HUES48 (cell line): ENCODE data around the gene DENND4B.
A peak's percentile ranks its signal among the peaks of the same experiment; 100 is the strongest.
"Not testable (repeated sequence)": the region's sequence is repeated elsewhere in the genome, so short reads cannot be mapped to it uniquely, and the experiment has no call there.

Source experiments
- H3K27ac ChIP-seq: one replicate; pipeline ENCODE4 v1.7.0; 2013; ENCODE audit warnings: low read depth, low read length, inconsistent platforms
- H3K27me3 ChIP-seq: 2 replicates; pipeline ENCODE4 v1.6.1; 2013; ENCODE audit warnings: mild to moderate bottlenecking, low read length; ENCODE audit not compliant: control insufficient read depth, insufficient read depth
- H3K36me3 ChIP-seq: 2 replicates; pipeline ENCODE4 v1.6.1; 2013; ENCODE audit warnings: low read length; ENCODE audit not compliant: control insufficient read depth, insufficient read depth
- H3K4me1 ChIP-seq: 2 replicates; pipeline ENCODE4 v1.6.1; 2013; ENCODE audit warnings: mild to moderate bottlenecking, low read length; ENCODE audit not compliant: control insufficient read depth, insufficient read depth
- H3K4me3 ChIP-seq: 2 replicates; pipeline ENCODE4 v1.5.1; 2013; ENCODE audit warnings: mild to moderate bottlenecking, low read depth, low read length
- H3K9ac ChIP-seq: 2 replicates; pipeline ENCODE4 v1.6.1; 2013; ENCODE audit warnings: mild to moderate bottlenecking, low read depth, low read length, moderate library complexity
- H3K9me3 ChIP-seq: 2 replicates; pipeline ENCODE4 v1.6.1; 2013; ENCODE audit warnings: low read length; ENCODE audit not compliant: control insufficient read depth, insufficient read depth

Gene DENND4B

DNA sequence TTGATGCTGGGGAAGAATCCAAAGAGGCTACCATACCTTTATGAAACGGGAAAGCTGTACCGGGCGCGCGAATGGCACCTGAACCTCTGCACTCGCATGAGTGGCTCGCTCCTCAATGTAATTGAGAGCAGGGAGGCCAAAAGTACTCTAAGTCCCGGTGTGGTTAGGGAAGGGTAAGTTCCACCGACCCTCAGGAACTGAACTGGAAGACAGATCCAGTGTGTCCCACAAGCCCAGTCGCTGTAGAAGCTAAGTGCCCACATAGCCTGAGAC lies 24.8 kb downstream of the DENND4B start:
- peak overlapping the region; percentile 100 for H3K4me3 ChIP-seq
- H3K27ac ChIP-seq = peak overlapping the region; percentile 99
- H3K36me3 ChIP-seq = peaks cover 14% of the 10 kb centered on the region
- H3K9me3 ChIP-seq = no peaks in the 10 kb centered on the region
- H3K4me1 ChIP-seq = peaks cover 22% of the 10 kb centered on the region
- no peaks in the 10 kb centered on the region for H3K27me3 ChIP-seq
- H3K9ac ChIP-seq = peak overlapping the region; percentile 89

DNA sequence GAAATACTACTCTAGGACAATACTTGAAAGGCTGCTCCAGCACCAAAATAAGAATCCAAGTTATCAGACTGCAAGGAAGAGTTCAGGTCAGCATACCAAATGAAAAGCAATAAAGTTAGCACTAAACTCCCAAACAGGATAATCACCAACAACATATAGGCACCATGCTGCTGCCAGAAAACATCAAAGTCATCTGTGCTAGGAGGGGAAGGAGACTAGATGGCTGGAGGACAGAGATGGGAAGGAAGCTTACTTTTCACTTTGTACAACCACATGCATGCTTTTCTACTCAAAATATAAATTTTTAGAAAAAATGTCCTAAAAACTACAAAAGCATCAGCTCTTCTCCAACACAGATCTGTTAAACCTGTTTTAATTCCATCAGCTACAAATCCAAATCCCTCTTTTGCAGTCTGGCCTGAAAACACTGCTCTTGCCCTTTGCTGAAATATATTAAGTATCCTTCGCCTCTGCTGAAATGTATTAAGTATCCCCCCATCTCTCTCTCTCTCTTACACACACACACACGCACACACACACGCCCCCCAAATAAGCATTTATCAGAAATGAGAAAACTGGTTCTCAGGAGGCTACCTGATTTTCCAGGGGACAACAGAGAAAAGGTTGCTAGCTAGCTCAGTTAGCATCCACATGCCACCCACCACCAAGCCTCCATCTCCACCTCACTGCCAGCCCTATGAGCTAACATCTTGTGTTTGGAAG lies 25.3 kb downstream of the DENND4B start:
- H3K4me3 ChIP-seq = peak overlapping the region; percentile 100
- no peaks in the 10 kb centered on the region for H3K9me3 ChIP-seq
- peaks cover 14% of the 10 kb centered on the region for H3K36me3 ChIP-seq
- no peaks in the 10 kb centered on the region for H3K27me3 ChIP-seq
- peaks cover 22% of the 10 kb centered on the region for H3K4me1 ChIP-seq
- H3K9ac ChIP-seq = peak overlapping the region; percentile 89
- peak overlapping the region; percentile 99 for H3K27ac ChIP-seq

DNA sequence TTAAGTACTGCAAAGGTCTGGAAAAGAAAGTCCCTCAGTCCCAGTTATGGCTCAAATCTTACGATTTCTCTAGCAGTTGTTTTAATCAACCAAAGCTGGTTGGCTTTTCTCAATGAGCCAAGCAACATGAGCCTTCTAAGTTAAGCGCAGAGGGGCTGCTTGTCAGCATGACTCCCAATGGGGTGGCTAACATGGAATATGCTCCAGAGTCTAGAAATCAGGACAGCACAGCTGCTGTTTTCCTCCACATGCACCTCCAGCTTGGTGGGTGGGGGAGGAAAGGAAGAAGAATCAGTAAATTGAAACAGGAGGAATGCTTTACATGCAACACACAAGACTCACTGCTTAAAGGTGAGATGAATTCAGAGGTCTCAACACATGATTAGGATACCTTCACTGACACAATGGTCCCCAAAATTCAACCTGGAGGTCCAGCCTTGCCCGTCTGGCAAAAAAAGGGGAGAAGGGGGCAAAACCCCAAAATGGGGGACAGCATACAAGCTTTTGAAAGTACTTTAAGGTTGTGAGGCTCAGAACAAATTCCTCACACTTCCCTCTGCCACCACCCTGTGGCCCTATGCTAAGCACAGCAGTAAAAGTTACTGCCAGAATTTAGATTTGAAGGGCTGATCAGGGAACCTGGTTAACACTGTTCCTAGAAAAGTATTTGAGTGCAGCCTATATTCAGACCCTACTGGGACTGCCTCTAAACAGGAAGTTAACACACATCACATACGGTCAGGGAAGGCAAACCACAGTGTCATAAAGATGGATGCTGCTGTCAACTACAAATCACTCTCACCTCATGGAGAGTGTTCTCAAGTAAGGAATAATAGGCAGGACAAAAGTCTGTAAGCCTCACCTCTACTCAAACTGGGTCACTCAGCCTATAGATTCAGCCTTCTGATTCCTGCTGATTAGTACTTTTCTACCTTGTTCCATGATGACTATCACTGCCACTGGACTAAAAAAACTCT lies 26.4 kb downstream of the DENND4B start:
- H3K4me3 ChIP-seq = peak overlapping the region; percentile 100
- peaks cover 14% of the 10 kb centered on the region for H3K36me3 ChIP-seq
- no peaks in the 10 kb centered on the region for H3K27me3 ChIP-seq
- H3K9me3 ChIP-seq = no peaks in the 10 kb centered on the region
- H3K4me1 ChIP-seq = peaks cover 22% of the 10 kb centered on the region
- peak overlapping the region; percentile 7; the same call in 1 of the 2 replicates for H3K9ac ChIP-seq
- peak overlapping the region; percentile 51 for H3K27ac ChIP-seq

DNA sequence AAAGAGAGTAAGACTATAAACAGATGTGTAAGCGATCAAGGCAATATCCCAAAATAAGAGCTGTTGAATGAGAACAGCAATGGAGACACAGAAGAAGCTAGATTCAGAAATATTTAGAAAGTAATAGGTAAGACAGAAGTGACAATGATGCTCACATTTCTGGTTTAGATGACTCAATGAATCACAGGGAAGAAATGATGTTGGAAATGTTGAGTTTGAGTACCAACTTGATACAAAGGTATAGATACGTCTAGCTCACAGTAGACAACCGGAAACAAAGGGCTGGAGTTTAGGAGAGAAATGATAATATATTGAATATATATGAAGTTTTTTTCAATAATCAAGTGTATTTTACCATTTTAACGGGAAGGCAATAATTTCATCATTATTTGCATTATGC lies 30.2 kb downstream of the DENND4B start:
- Histone ChIP-seq H3K36me3 (peaks cover 14% of the 10 kb centered on the region), H3K27ac (no peak overlapping the region), H3K9ac (no peak overlapping the region), H3K4me3 (no peak overlapping the region), H3K4me1 (peaks cover 16% of the 10 kb centered on the region), H3K9me3 (no peaks in the 10 kb centered on the region), H3K27me3 (no peaks in the 10 kb centered on the region)

DNA sequence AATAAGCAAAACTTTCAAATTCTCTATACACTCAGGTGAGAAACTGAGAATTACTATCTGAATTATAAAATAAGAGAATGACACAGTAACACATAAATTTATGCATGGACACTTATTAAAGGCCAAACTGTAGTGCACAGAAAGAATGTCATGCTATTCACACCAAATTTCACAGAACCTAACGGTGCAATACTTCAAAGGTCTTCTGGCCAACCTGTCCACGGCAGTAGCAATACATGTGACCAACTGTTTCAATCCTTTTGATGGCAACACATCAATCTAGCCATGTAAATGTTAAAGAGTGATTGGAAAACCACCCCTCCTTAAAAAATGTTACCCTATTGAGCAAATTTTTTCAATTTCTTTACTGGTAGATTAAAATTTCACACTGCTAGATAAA lies 34.2 kb downstream of the DENND4B start:
- H3K27ac ChIP-seq = no peak overlapping the region
- H3K4me1 ChIP-seq = no peaks in the 10 kb centered on the region
- no peaks in the 10 kb centered on the region; the same call in 1 of the 2 replicates for H3K36me3 ChIP-seq
- H3K27me3 ChIP-seq = no peaks in the 10 kb centered on the region
- H3K4me3 ChIP-seq = no peak overlapping the region
- no peaks in the 10 kb centered on the region for H3K9me3 ChIP-seq
- H3K9ac ChIP-seq = no peak overlapping the region

DNA sequence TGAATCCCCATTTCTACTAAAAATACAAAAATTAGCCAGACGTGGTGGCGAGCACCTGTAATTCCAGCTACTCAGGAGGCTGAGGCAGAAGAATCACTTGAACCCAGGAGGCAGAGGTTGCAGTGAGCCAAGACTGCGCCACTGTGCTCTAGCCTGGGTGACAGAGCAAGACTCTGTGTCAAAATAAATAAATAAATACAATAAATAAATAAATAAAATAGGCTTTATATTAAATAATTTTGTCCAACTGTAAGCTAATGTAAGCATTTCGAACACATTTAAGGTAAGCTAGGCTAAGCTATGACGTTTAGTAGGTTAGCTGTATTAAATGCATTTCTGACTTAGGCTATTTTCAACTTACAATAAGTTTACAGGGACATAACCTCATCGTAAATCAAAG lies 36.0 kb downstream of the DENND4B start:
- not testable (repeated sequence) for H3K36me3 ChIP-seq

DNA sequence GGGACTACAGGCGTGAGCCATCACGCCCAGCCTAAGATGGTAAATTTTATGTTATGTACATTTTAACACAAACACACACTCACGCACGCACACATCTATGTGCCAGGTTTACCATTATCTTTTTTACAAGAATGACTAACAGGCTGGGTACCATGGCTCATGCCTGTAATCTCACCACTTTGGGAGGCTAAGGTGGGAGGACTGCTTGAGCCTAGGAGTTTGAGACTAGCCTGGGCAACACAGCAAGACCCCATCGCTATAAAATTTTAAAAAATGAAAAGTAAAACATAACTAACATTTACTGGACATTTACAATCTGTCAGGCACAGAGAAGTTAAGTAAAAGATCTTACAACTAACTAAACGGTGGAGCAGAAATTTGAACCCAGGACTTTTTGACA lies 38.4 kb downstream of the DENND4B start:
- Histone ChIP-seq H3K27me3 (no peaks in the 10 kb centered on the region), H3K27ac (no peak overlapping the region), H3K9ac (no peak overlapping the region), H3K4me1 (no peaks in the 10 kb centered on the region), H3K9me3 (no peaks in the 10 kb centered on the region), H3K36me3 (no peaks in the 10 kb centered on the region), H3K4me3 (no peak overlapping the region)

More for the DNA sequence above, 36.0 kb downstream of the DENND4B start:
- H3K9ac ChIP-seq, H3K27me3 ChIP-seq, H3K27ac ChIP-seq, H3K9me3 ChIP-seq, H3K4me3 ChIP-seq, H3K4me1 ChIP-seq: not testable (repeated sequence)

DNA sequence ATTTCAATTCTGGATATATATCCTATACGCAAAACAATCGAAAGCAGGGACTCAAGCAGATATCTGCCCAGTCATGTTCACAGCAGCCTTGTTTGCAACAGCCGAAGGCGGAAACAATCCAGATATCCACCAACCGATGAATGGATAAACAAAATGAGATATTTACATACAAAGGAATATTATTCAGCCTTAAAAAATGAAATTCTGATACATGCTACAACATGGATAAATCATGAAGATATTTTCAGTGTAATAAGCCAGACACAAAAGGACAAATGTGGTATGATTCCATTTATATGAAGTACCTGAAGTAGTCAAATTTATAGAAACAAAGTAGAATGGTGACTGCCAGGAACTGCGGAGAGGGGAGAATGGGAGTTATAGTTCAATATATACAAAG lies 39.4 kb downstream of the DENND4B start:
- Histone ChIP-seq H3K27ac (no peak overlapping the region), H3K4me1 (no peaks in the 10 kb centered on the region), H3K4me3 (no peak overlapping the region), H3K9ac (no peak overlapping the region), H3K27me3 (no peaks in the 10 kb centered on the region), H3K36me3 (no peaks in the 10 kb centered on the region), H3K9me3 (no peaks in the 10 kb centered on the region)

DNA sequence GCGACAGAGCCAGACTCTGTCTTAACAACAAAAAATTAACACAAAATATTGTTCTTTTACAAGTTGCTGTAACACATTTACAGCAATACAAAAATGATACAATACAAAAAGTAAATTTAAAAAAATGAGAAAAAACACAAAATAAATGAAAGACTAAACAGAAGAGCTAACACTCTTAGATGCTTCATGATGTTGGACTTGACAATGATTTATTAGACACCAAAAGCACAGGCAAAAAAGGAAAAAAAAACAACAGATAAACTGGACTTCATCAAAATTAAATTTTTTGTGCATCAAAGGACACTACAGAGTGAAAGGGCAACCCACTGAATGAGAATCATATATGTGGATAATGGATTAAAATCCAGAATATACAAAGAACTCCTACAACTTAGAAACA lies 40.1 kb downstream of the DENND4B start:
- H3K36me3 ChIP-seq = no peaks in the 10 kb centered on the region
- no peak overlapping the region for H3K27ac ChIP-seq
- no peak overlapping the region for H3K9ac ChIP-seq
- no peaks in the 10 kb centered on the region for H3K27me3 ChIP-seq
- no peaks in the 10 kb centered on the region for H3K9me3 ChIP-seq
- no peak overlapping the region for H3K4me3 ChIP-seq
- no peaks in the 10 kb centered on the region for H3K4me1 ChIP-seq

DNA sequence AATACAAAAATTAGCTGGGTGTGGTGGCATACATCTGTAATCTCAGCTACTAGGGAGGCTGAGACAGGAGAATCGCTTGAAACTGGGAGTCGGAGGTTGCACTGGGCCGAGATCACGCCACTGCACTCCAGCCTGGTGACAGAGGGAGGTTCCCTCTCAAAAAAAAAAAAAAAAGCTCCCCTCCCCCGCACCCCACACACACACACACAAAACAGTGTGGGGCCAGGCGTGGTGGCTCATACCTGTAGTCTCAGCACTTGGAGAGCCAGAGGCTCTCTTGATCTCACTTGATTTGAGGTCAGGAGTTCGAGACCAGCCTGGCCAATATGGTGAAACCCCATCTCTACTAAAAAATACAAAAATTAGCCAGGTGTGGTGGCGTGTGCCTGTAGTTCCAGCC lies 40.6 kb downstream of the DENND4B start:
- not testable (repeated sequence) for H3K4me3 ChIP-seq, H3K9me3 ChIP-seq, H3K36me3 ChIP-seq, H3K4me1 ChIP-seq, H3K27ac ChIP-seq, H3K27me3 ChIP-seq, H3K9ac ChIP-seq

DNA sequence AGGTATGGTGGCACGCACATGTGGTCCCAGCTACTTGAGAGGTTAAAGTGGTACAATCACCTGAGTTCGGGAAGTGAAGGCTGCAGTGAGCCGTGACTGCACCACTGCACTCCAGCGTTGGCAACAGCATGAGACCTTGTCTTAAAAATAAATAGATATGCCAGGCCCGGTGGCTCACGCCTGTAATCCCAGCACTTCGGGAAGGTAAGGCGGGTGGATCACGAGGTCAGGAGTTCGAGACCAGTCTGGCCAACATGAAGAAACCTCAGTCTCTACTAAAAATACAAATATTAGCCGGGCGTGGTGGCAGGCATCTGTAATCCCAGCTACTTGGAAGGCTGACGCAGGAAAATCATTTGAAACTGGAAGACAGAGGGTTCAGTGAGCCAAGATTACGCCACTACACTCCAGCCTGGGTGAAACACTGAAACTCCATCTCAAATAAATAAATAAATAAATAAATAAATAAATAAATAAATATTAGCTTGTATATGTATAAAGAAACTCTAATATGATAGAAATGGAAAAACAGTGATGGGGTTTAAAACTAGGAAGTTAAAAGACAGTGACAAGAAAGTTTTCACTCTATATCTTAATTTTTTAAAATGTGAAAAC lies 42.6 kb downstream of the DENND4B start:
- H3K4me3 ChIP-seq = no peak overlapping the region
- no peaks in the 10 kb centered on the region for H3K4me1 ChIP-seq
- H3K9me3 ChIP-seq = no peaks in the 10 kb centered on the region
- no peaks in the 10 kb centered on the region for H3K36me3 ChIP-seq
- H3K27me3 ChIP-seq = no peaks in the 10 kb centered on the region
- no peak overlapping the region for H3K9ac ChIP-seq
- H3K27ac ChIP-seq = no peak overlapping the region
